HG02852 (cell line): ENCODE results near the gene OSER1.

ENCODE experiments used
- ATAC-seq: cut with Tn5 transposase; IDR thresholded peaks from one replicate; pipeline ENCODE4 v1.9.1; 2021; ENCODE audit warnings: mild to moderate bottlenecking, moderate library complexity; ENCODE audit not compliant: unreplicated experiment

The OSER1 gene

DNA sequence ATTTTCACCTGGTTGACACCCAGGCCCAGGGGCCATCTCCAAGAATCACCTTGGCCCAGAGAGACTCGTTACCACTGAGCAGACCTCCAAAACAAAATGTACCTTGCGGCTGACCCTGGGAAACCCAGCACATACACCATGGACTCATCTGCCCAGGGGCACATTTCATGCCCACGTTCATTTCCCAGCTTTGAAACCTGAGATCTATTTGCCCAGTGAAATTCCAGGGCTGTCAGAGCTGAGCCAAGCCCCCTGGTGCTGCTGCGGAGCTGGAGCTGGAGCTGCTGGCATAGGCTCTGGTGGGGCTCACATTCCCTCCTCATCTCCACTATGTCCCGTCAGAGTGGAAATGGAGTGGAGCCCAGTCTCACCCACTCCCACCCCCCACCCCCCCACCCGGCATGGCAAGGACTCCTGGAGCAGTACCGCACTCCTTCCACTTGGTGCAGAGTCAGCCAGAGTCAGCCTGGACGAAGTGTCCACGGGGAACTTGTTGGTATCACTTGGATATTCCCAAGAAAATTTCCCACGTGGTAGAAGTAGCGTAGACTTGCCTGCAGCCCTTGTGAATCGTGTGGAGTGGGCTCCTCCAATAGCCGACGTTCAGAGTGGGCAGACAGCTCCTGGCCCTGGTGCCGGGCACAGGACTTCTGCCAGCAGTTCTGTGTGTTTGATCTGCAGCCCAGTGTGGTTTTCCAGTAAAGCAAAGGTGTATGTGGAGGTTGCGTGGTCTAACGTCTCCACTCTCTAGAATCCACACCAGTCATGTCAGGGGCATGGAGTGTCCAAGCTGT lies 18.1 kb upstream of the OSER1 start:
- ATAC-seq, result no peak

DNA sequence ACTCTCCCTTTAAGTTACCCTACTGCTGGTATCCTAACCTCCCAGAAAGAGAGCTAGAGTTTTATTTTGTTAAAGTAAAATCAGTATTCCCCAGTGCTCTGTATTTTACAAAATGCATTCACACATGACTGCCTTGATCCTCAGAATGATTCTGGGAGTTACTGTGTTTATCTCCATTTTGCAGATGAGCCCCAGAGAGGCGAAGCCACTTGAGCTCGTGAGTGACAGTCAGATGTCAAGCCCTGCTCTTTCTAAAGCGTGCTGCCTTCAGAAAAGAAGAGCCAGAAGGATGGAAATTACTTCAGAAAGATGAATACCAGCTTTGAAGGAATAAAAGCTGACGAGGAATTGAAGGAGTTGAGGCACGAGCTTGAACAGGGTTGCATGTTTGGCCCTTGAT lies 14.1 kb upstream of the OSER1 start:
- ATAC-seq, result no peak

DNA sequence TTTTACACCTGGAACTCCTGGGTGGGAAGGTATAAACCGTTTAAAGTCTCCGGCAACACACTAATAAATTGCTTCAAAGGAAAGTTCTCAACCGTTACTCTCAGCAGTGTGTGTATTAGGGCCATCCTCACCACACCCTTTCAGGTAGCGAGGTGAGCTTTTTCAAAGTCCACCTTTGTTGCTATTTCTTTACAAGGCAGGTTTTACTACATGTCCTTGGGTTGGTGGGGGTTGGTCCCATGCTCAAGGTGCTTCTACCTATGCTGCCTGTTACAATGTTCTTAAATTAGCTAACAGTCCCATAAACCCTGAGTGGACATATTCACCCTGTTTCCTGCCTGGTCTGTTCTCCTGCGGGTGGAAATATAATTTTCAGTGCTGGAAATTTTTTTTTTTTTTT lies 13.2 kb upstream of the OSER1 start:
- ATAC-seq, result no peak

DNA sequence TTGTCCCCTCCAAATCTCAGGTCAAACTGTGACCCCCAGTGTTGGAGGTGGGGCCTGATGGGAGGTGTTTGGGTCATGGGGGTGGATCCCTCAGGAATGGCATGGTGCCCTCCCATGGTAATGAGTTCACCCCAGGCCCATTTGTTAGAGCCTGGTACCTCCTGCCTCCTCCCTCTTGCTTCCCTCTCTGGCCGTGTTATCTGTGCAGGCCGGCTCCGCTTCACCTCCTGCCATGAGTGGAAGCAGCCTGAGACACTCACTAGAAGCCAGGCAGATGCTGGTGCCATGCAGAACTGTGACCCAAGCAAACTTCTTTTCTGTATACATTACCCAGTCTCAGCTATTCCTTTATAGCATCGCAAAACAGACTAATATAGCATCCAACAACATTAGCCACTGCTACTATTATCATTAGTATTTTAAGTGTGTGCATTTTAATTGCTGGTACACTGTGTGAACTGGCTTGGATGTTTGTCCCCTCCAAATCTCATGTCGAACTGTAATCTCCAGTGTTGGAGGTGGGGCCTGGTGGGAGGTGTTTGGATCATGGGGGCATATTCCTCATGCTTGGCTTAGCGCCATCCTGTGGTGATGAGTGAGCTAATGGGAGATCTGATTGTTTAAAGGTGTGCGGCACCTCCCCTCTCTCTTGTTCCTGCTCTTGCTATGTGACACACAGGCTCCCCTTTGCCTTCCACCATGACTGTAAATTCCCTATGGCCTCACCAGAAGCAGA lies 12.2 kb upstream of the OSER1 start:
- ATAC-seq, result no peak

DNA sequence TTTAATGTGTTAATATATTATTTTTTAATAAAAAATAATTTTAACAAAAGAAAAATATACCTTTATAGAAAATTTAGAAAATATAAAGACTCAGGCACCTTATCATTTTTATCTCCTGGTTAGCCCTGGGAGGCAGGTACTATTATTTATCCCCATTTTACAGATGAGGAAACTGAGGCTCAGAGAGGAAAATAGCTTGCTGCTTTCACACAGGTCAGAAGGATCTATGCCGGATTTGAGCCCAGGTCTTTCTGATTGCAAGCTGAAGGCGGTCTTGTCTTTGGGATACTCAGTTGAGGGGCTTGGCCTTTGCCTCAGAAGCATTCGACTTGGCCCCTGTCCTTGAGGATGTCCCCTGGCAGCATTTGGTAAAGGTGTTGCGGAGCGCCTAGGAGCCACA lies 11.5 kb upstream of the OSER1 start:
- ATAC-seq, result no peak

DNA sequence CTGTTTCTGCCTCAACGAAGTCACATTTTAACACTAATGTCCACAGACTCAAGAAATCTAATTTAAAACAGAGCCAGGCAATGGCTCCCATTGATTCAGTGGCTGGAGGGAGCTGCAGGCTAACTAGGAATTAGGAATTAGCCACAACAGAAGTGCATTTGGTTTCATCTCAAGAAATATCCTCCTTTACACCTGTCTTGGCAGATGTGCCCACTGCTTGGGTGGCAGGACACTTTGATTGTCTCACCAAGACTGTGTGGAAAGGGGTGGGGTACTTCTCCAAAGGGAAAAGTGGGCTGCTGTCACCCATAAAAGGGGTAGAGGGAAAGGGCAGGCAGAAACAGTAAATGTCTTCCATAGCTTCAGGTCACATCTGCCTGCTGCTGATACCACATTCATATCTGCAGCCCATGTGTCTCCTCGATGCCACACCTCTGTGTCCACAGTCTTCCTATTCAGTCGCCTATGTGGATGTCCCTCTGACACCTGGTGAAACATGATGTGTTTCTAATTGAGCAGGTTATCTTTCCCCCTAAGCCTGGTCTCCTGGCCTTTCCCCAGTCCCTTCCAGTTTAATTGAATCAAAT lies 10.9 kb upstream of the OSER1 start:
- ATAC-seq, result no peak

DNA sequence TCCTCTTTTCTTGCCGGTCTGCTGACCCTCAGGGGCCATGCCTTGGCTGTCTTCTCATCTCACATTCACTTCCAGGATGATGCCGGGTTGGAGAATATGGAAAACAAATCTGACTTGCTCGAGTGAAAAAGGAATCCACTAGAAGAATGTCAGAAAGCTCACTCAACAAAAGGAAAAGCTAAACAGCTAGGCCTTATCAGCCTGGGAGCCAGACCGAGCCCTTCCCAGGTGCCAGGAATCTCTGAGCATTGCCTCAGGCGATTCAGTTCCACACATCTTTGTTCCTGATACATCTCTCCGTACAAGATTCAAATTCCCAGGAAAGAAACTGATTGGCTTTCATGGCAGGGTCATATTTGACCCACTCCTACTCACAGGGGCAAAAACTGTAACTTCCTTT lies 9.2 kb upstream of the OSER1 start:
- ATAC-seq, result no peak

DNA sequence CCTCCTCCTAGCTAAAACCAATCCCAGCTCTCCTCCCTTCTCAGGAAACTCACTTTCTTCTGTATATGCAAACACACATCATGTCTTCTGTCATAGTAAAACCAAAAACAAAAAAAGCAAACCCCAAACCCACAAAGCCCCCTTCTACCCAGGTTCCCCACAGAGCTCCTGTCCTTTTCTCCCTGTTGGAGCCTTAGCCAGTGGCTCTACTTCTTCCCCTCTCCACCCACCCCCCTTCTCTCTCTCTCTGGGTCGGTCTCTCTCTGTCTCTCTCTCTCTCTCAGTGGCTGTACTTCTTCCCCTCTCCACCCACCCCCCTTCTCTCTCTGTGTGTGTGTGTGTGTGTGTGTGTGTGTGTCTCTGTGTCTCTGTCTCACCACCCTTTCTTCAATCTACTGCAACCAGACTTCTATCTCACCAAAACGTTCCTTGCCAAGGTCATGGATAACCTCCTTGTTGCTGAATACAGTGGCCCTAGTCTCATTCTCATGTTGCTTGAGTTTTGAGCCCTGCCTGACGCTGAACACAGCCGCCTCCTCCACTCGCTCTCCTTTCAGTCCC lies 8.7 kb upstream of the OSER1 start:
- no peak for ATAC-seq

DNA sequence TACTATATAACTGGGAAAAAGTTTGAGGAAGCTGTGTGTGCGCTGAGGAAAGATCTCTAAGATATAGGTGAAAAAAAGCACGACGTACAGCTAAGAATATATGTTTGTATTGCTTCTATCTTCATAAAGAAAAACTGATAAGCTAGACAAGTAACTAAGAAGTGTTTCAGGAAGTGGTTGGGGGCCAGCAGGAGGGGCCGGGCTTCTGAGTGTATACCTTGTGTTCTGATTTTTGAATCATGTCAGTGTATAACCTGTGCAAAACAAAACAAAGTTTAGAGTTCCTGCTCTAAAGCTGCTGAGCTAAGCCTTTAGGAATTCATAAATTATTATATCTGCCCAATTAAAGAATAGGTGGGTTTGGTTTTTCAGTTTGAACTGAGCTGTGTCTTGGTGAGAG lies 7.9 kb upstream of the OSER1 start:
- ATAC-seq, result no peak

DNA sequence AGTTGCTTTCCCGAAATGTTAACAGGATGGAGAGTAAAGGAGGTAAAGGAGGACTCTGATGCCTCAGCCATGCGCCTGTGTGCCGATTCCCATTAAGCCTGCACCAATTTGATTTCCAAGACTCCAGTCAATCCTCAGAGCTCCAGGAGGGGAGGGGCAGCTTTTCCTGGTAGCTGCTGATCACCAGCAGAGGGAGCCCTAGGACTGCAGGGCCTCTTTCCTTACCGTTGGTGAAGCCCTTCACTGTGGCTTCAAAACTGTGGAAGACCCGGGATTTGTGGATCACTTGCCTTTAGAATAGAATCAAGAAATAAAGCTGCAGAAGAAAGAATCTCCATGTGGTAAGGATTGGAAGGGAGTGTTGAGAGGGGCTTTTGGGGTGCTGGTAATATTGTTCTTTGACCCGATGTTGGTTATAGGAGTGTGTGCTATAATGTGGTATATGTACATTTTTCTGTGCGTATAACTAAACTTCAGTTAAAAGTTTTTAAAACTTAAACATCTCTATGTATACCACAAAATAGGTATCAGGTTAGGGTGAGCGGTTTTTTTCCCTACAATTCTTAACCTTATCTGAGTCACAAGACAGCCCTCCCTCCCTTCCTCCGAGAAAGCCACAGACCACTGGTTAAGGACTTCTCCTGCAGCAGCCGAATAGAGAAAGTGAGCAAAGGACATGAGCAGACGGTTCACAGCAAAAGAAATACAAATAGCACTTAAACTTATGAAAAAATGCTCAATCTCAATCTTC lies 6.9 kb upstream of the OSER1 start:
- ATAC-seq, result no peak

DNA sequence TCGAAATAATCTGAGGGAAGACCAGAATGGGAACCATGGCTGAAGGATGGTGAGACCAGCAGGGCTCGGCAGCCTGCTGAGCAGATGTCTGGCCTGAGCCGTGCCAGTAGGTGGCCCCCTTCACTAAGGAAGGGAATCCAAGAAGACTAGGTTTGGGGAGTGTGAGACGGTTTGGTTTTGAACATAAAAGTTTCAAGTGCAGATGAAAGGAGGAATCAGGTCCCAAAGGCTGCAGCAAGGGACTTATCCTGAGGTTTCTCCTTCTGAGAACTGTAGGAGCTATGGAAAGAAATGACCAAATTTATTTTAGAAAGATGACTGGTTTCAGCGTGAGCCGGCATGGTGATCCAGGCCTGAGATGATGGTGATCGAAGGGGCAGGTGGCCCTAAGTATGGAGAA lies 4.6 kb upstream of the OSER1 start:
- ATAC-seq, result no peak

DNA sequence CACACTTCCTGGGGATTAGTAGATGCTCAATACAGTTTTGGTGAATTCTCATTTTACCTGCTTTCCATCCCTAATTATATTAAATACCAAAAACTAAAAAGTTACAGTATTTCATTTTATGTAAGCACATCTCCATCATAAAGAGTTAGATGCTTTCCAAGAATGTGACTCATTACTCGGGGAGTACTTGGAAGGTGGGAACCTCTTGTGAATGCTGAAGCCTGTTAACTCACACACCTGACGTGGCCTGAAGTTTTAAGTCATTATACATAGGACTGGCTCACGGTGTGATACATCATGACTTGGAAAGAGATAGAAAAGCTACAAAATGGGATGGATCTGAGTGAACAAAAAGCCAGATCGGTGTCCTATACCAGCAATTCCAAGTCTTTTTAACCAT lies 2.2 kb upstream of the OSER1 start:
- no peak for ATAC-seq

DNA sequence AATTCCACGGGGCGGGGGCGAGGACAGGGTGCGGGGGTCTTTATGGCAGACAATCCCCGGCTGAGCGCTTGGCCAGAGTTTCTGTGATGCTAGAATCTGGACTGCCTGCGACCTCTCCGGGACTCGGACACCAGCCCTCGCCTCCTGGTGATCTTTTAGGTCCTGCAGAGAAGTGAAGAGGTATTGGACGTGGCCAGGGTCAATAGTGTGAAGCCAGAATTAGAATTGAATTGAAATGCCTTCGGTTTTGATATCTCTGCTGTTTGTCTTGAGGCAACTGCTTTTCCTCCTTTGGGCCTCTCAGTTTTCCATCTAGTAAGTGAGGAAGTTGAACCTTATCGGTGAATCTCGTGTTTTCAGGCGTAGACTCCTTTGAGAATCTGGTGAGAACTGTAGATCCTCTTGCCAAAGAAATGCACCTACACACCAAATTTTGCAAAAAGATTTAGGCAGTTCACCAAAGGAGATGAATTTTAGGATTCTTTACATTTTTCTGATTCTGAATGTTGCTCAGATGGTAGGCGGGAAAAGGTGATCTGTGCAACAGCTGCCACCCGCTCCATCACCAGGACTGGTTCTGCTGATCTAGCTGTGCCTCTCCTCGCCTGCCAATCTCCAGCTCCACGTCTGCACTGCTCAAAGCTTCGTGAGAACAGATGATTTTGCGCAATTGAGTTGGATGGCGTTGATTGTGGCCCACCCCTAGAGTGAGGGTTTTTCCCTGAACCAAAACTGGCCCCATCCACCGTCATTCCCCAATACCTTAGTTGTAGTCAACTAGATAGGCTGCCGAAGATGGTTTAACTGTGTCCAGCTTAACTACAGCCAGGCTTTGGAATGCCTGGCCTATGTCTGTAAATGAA lies 837 bp upstream of the OSER1 start:
- ATAC-seq, result peak; percentile 6

DNA sequence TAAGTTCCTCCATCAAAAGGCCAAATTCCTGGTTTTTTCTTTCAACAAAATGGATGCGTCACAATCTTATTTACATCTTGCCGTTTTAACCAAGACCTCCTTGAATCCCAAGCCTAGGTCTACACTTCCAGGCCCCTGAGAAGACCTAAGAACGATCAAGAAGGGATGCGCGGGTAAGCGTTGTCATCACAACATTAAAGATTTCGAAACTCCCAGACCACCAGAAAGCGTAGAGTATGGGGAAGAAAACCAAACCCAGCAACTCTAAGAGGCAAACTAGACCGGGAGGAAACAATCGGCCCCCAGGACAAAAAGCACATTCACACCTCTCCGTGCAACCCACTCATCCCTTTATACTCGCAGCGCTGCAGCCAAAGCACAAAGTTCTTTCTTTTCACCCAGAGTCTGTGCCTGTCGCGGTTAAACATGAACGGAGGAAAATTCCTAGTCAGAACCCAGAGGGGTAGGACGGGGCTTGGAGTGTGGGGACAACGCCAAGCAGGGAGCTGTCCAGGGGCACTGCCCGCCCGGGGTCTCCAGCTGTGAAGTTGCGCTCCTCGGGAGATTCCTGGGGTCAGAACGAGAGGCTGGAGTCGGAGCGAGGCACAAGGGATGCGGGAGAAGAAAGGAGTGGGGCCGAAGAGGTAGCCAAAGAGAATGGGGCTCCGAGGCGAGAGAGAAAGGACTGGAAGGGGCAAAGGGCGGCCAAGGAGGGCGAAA lies 725 bp downstream of the OSER1 start:
- no peak for ATAC-seq

DNA sequence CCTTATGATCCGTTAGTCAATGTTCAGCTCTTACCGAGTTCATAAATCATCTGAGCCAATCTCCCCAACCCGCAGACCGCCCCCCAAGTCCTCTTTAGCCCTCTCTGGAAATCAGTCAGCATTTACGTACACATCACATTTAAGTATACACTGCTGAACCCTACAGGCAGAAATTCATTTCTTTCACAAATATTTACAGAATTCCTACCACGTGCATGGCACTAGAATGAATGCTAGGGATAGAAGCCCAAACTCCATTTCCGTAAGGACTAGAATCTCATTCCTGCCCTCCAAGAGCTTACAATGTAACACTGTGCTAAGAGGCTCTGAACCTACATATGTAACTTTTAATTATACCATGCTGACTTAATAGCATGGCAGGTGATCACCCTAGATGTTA lies 1.8 kb downstream of the OSER1 start:
- no peak for ATAC-seq

DNA sequence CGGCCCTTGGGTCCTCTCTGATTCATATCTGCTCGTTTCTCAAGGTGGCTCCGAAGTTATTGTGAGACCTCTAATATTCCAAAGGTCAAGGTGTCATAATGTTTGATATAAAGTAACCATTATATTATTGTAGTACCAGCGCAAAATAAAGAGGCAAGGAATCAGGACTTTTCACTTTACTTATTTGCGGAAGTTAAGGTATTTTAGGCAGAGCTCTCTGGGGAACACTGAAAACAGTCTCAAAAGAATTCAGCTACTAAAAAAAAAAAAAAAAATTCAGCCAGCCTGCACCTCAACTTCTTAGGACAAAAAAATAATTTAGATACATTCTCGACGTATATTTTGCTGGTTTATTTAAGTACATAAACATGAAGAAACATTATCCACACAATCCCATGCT lies 2.4 kb downstream of the OSER1 start:
- ATAC-seq, result no peak

DNA sequence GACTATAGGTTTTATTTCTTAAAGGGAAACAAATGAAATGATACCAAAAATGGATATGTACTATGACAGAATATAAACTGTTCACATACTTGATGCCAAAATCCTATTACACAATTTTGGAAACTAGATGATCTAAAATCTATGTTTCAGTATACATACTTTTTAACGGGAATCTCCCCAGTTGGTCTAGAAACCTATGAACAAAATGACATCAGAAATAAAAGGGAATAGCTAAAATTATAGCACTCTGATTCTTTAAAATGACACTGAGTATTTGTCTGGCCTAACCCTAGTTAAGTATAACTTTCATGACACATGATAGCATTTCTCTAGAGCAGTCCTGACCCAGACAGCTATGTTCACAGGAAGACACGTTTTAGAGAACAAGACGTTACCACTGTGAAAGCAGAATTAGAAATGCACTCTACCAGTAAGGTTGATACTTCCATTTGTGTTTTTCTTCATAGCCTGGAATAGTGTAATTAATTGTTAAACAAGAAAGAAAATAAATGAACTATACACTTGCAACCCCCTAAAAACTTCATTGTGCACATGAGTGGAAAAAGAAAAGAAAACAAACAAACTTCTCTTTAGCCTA lies 3.3 kb downstream of the OSER1 start:
- ATAC-seq, result no peak

DNA sequence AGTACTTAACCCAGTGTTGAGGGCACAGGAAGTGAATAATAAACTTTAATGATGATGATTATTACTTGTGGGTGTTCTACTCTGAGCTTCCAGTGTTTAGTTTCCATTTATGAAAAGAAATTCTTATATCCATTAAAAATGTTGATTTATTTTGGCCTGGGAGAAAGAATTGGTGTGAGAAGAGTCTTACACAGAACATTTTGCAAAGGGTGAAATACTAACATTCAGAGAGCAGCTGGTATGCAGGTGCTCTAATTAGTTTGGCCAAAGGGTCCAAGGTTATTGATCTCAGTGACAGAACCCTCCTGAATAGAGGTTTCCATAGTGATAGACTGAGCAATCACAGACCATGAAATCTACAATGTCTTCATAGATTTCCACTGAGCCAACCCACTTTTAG lies 4.4 kb downstream of the OSER1 start:
- no peak for ATAC-seq

DNA sequence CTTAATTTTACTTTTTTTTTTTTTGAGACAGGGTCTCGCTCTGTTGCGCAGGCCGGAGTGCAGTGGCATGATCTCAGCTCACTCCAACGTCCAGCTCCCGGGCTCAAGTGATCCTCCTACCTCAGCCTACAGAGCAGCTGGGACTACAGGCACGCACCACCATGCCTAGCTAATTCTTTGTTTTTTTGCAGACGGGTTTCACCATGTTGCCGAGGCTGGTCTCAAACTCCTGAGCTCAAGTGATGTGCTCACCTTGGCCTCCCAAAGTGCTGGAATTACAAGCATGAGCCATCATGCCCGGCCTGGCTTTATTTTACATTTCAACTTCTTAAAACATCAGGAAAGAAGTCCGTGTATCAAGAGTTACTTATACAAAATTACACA lies 5.7 kb downstream of the OSER1 start:
- ATAC-seq, result no peak
